ENCODE results near the gene KLF6. TPM values are rescaled to one million over a fixed set of nuclear protein-coding genes. Genes with fewer than 3 reads are reported as not detected.
A peak's percentile ranks its signal among the peaks of the same experiment; 100 is the strongest.

KLF6 gene
- total RNA-seq, 2 donors from 2014 or later: 85.2 to 126 TPM

- Mint-ChIP-seq H3K9me3 (peaks cover 0 to 13% of the 10 kb centered on the region in 2 donors), H3K27ac (no peak overlapping the region), H3K36me3 (peaks cover 0 to 19% of the 10 kb centered on the region in 2 donors)
- ATAC-seq: no peak
- no peak for DNase-seq (ENCODE audit: low spot score in 2 of 2)
Measured at GRCh38 chr10:3816995-3817394, 32.0 kb upstream of the KLF6 start.

GRCh38 chr10:3814838-3815220 is 29.8 kb upstream of the KLF6 start:
- H3K27ac Mint-ChIP-seq: no peak overlapping the region
- DNase-seq (ENCODE audit: low spot score in 2 of 2): no peak
- no peak for ATAC-seq
- H3K9me3 Mint-ChIP-seq: peaks cover 0 to 5% of the 10 kb centered on the region in 2 donors
- peaks cover 0 to 11% of the 10 kb centered on the region in 2 donors for H3K36me3 Mint-ChIP-seq

GRCh38 chr10:3813986-3814837 is 29.2 kb upstream of the KLF6 start:
- no peak for DNase-seq (ENCODE audit: low spot score in 2 of 2)
- H3K36me3 Mint-ChIP-seq: peaks cover 0 to 11% of the 10 kb centered on the region in 2 donors
- no peak for ATAC-seq
- no peak overlapping the region for H3K27ac Mint-ChIP-seq
- peaks cover 0 to 5% of the 10 kb centered on the region in 2 donors for H3K9me3 Mint-ChIP-seq

- H3K36me3 Mint-ChIP-seq: peaks cover 0 to 11% of the 10 kb centered on the region in 2 donors
- peaks cover 0 to 5% of the 10 kb centered on the region in 2 donors for H3K9me3 Mint-ChIP-seq
- ATAC-seq (no peak), DNase-seq (ENCODE audit: low spot score in 2 of 2) (no peak)
- H3K27ac Mint-ChIP-seq: peak overlapping the region; percentile 24 to 84
Measured at GRCh38 chr10:3813267-3813666, 28.3 kb upstream of the KLF6 start.

GRCh38 chr10:3812141-3812540 is 27.1 kb upstream of the KLF6 start:
- peak overlapping the region in 1 of 2 donors; percentile 100 for H3K27ac Mint-ChIP-seq
- H3K36me3 Mint-ChIP-seq: peaks cover 0 to 11% of the 10 kb centered on the region in 2 donors
- DNase-seq (ENCODE audit: low spot score in 2 of 2) (no peak), ATAC-seq (no peak)
- no peaks in the 10 kb centered on the region for H3K9me3 Mint-ChIP-seq

- H3K27ac Mint-ChIP-seq: peak overlapping the region in 1 of 2 donors; percentile 100
- H3K9me3 Mint-ChIP-seq: no peaks in the 10 kb centered on the region
- H3K36me3 Mint-ChIP-seq: peaks cover 0 to 6% of the 10 kb centered on the region in 2 donors
- DNase-seq (ENCODE audit: low spot score in 2 of 2) (peak; percentile 58 to 75), ATAC-seq (peak; percentile 58 to 62)
Measured at GRCh38 chr10:3811291-3811870, 26.4 kb upstream of the KLF6 start.

GRCh38 chr10:3808689-3809199 is 23.7 kb upstream of the KLF6 start:
- Mint-ChIP-seq H3K9me3 (no peaks in the 10 kb centered on the region), H3K36me3 (no peaks in the 10 kb centered on the region), H3K27ac (peak overlapping the region in 1 of 2 donors; percentile 100)
- ATAC-seq: no peak
- DNase-seq (ENCODE audit: low spot score in 2 of 2): no peak

- DNase-seq (ENCODE audit: low spot score in 2 of 2) (no peak), ATAC-seq (no peak)
- no peaks in the 10 kb centered on the region for H3K9me3 Mint-ChIP-seq
- H3K36me3 Mint-ChIP-seq: no peaks in the 10 kb centered on the region
- peak overlapping the region in 1 of 2 donors; percentile 100 for H3K27ac Mint-ChIP-seq
Measured at GRCh38 chr10:3807928-3808496, 23.0 kb upstream of the KLF6 start.

- DNase-seq (ENCODE audit: low spot score in 2 of 2) (no peak), ATAC-seq (no peak)
- H3K36me3 Mint-ChIP-seq: no peaks in the 10 kb centered on the region
- peak overlapping the region in 1 of 2 donors; percentile 100 for H3K27ac Mint-ChIP-seq
- H3K9me3 Mint-ChIP-seq: no peaks in the 10 kb centered on the region
Measured at GRCh38 chr10:3807211-3807927, 22.4 kb upstream of the KLF6 start.

GRCh38 chr10:3806603-3807002 is 21.6 kb upstream of the KLF6 start:
- no peak for ATAC-seq
- Mint-ChIP-seq H3K27ac (peak overlapping the region in 1 of 2 donors; percentile 100), H3K36me3 (no peaks in the 10 kb centered on the region), H3K9me3 (no peaks in the 10 kb centered on the region)
- DNase-seq (ENCODE audit: low spot score in 2 of 2): no peak

GRCh38 chr10:3805791-3806461 is 20.9 kb upstream of the KLF6 start:
- Mint-ChIP-seq H3K27ac (peak overlapping the region in 1 of 2 donors; percentile 100), H3K36me3 (no peaks in the 10 kb centered on the region), H3K9me3 (no peaks in the 10 kb centered on the region)
- peak; percentile 1 to 2 for ATAC-seq
- DNase-seq (ENCODE audit: low spot score in 2 of 2): no peak

- Mint-ChIP-seq H3K27ac (peak overlapping the region in 1 of 2 donors; percentile 100), H3K9me3 (no peaks in the 10 kb centered on the region), H3K36me3 (no peaks in the 10 kb centered on the region)
- DNase-seq (ENCODE audit: low spot score in 2 of 2) (no peak), ATAC-seq (peak; percentile 51 to 56)
Measured at GRCh38 chr10:3805201-3805790, 20.3 kb upstream of the KLF6 start.

- ATAC-seq (peak; percentile 71 to 74), DNase-seq (ENCODE audit: low spot score in 2 of 2) (peak in 1 of 2 donors; percentile 67)
- Mint-ChIP-seq H3K9me3 (peaks cover 0 to 9% of the 10 kb centered on the region in 2 donors), H3K27ac (peak overlapping the region in 1 of 2 donors; percentile 100), H3K36me3 (peaks cover 0 to 5% of the 10 kb centered on the region in 2 donors)
Measured at GRCh38 chr10:3803927-3804741, 19.1 kb upstream of the KLF6 start.

- H3K27ac Mint-ChIP-seq: peak overlapping the region in 1 of 2 donors; percentile 100
- DNase-seq (ENCODE audit: low spot score in 2 of 2): no peak
- ATAC-seq: no peak
- H3K36me3 Mint-ChIP-seq: peaks cover 0 to 12% of the 10 kb centered on the region in 2 donors
- peaks cover 0 to 15% of the 10 kb centered on the region in 2 donors for H3K9me3 Mint-ChIP-seq
Measured at GRCh38 chr10:3803295-3803926, 18.4 kb upstream of the KLF6 start.

All from activated naive CD4-positive, alpha-beta T cell treated with anti-CD3 and anti-CD28 coated beads, Interleukin-2, amount 50 U/mL, for 72 hours (primary cell).